HFF-Myc (cell line): Measurements from ENCODE around the gene C6orf15.

Experiments
- DNase-seq: peaks from one replicate; pipeline ENCODE4 v3.0.0-alpha.2; 2011; ENCODE audit warnings: low read depth; ENCODE audit errors: extremely low read depth
- H3K4me3 ChIP-seq: replicated peaks from 2 replicates; pipeline ENCODE4 v1.5.1; 2011; ENCODE audit warnings: low read depth, mild to moderate bottlenecking, control low read depth, low read length
- TF ChIP-seq, protein P1 (sequence below): IDR thresholded peaks from 2 replicates; pipeline ENCODE4 v1.5.1; 2012; ENCODE audit warnings: mild to moderate bottlenecking, low read depth, low read length, control low read depth; ENCODE audit errors: missing control alignments

Gene C6orf15

DNA sequence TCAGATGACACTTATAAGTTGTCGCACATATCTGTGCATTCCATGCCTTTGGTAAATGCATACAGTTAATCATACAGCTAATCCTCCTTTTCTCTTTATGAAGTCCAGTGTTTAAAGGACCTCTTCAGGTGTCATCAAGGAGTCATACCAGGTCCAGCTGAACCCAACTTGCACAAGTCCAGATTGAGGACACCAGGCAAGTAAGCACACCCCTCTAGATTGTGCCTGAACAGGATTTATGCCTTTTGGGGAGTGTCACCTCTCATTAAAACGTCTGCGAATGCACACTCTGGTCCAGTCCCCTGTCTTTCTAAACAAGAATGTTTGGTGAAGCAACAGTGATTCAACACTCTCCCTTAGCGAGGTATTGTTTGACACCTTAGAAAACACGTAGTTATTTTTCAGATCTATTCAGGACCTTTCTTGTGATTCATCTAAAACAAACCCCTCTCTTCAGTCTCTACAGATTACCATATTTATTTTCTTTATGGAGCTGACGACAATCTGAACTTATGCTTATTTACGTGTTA is 48.4 kb downstream of the C6orf15 start:
- TF ChIP-seq, protein P1, sequence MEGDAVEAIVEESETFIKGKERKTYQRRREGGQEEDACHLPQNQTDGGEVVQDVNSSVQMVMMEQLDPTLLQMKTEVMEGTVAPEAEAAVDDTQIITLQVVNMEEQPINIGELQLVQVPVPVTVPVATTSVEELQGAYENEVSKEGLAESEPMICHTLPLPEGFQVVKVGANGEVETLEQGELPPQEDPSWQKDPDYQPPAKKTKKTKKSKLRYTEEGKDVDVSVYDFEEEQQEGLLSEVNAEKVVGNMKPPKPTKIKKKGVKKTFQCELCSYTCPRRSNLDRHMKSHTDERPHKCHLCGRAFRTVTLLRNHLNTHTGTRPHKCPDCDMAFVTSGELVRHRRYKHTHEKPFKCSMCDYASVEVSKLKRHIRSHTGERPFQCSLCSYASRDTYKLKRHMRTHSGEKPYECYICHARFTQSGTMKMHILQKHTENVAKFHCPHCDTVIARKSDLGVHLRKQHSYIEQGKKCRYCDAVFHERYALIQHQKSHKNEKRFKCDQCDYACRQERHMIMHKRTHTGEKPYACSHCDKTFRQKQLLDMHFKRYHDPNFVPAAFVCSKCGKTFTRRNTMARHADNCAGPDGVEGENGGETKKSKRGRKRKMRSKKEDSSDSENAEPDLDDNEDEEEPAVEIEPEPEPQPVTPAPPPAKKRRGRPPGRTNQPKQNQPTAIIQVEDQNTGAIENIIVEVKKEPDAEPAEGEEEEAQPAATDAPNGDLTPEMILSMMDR = no peak
- H3K4me3 ChIP-seq = no peak overlapping the region
- no peak for DNase-seq
